Prostate gland (tissue), 2 donors: ENCODE data around the gene GIPC1.

ENCODE experiments used
- CTCF ChIP-seq, 4 experiments: fragments of 200-600 bp in 2 of 4; fragments of 450-650 bp in 2 of 4; sonication (generic) in 2 of 4; IDR thresholded peaks; 1 replicate in 3 of 4; 2 replicates in 1 of 4; pipeline ENCODE4 v1.5.1; 2016 to 2019; ENCODE audit warnings: antibody characterized with exemption in 4 of 4, mild to moderate bottlenecking in 2 of 4, moderate library complexity in 2 of 4
- POLR2A ChIP-seq: fragments of 450-650 bp; IDR thresholded peaks from one replicate; pipeline ENCODE4 v1.6.1; 2016; ENCODE audit warnings: antibody characterized with exemption, mild to moderate bottlenecking
- POLR2AphosphoS5 ChIP-seq: sonication (generic); formaldehyde crosslinking; IDR thresholded peaks from one replicate; pipeline ENCODE4 v1.6.1; 2017; ENCODE audit warnings: antibody characterized with exemption

- TF ChIP-seq CTCF (IDR thresholded peaks at IDR 0.05), result no peak
- TF ChIP-seq POLR2A, result no peak
- TF ChIP-seq POLR2AphosphoS5, result no peak
Observed at GRCh38 chr19:14446336-14447036, 49.4 kb downstream of the GIPC1 start.
